HG02798 (cell line): Measurements from ENCODE around the gene NANOS3.

Experiments
- ATAC-seq: cut with Tn5 transposase; IDR thresholded peaks from one replicate; pipeline ENCODE4 v1.9.1; 2021; ENCODE audit warnings: mild to moderate bottlenecking; ENCODE audit not compliant: unreplicated experiment, poor library complexity

NANOS3 gene

GRCh38 chr19:13882836-13883235 is 5.9 kb downstream of the NANOS3 start:
- no peak for ATAC-seq

- ATAC-seq, result no peak
Measured at GRCh38 chr19:13883516-13884064, 6.7 kb downstream of the NANOS3 start.

GRCh38 chr19:13884726-13885591 is 8.0 kb downstream of the NANOS3 start:
- ATAC-seq, result no peak

GRCh38 chr19:13885826-13886365 is 9.0 kb downstream of the NANOS3 start:
- no peak for ATAC-seq

GRCh38 chr19:13887018-13887436 is 10.1 kb downstream of the NANOS3 start:
- no peak for ATAC-seq

GRCh38 chr19:13887517-13887916 is 10.6 kb downstream of the NANOS3 start:
- ATAC-seq, result no peak

- ATAC-seq, result no peak
Measured at GRCh38 chr19:13888281-13888680, 11.3 kb downstream of the NANOS3 start.

GRCh38 chr19:13890136-13890535 is 13.2 kb downstream of the NANOS3 start:
- no peak for ATAC-seq

GRCh38 chr19:13892870-13893269 is 15.9 kb downstream of the NANOS3 start:
- no peak for ATAC-seq

- no peak for ATAC-seq
Measured at GRCh38 chr19:13894552-13894951, 17.6 kb downstream of the NANOS3 start.

GRCh38 chr19:13896227-13896626 is 19.3 kb downstream of the NANOS3 start:
- ATAC-seq, result no peak

GRCh38 chr19:13899393-13899792 is 22.5 kb downstream of the NANOS3 start:
- no peak for ATAC-seq

- ATAC-seq, result no peak
Measured at GRCh38 chr19:13899912-13900584, 23.1 kb downstream of the NANOS3 start.

GRCh38 chr19:13902993-13903555 is 26.1 kb downstream of the NANOS3 start:
- ATAC-seq, result no peak

GRCh38 chr19:13905634-13906520 is 28.9 kb downstream of the NANOS3 start, which contains the start of the genes BRME1 and CC2D1A:
Gene BRME1, minus strand, starts transcription at chr19:13906117. Its CDS starts 1,225 bp downstream, at chr19:13904892.
Gene CC2D1A, plus strand, starts transcription at chr19:13906201. Its CDS starts 241 bp downstream, at chr19:13906442.
- ATAC-seq, result peak; percentile 96

GRCh38 chr19:13906521-13906904 is 29.6 kb downstream of the NANOS3 start:
- no peak for ATAC-seq

GRCh38 chr19:13906910-13907309 is 30.0 kb downstream of the NANOS3 start:
- no peak for ATAC-seq

- no peak for ATAC-seq
Measured at GRCh38 chr19:13908674-13909073, 31.7 kb downstream of the NANOS3 start.

- ATAC-seq, result no peak
Measured at GRCh38 chr19:13909430-13909829, 32.5 kb downstream of the NANOS3 start.

GRCh38 chr19:13913352-13913751 is 36.4 kb downstream of the NANOS3 start:
- ATAC-seq, result no peak
